Measurements from ENCODE around the gene PDGFD.
"Not testable (repeated sequence)": the region's sequence is repeated elsewhere in the genome, so short reads cannot be mapped to it uniquely, and the experiment has no call there.

The PDGFD gene

DNA sequence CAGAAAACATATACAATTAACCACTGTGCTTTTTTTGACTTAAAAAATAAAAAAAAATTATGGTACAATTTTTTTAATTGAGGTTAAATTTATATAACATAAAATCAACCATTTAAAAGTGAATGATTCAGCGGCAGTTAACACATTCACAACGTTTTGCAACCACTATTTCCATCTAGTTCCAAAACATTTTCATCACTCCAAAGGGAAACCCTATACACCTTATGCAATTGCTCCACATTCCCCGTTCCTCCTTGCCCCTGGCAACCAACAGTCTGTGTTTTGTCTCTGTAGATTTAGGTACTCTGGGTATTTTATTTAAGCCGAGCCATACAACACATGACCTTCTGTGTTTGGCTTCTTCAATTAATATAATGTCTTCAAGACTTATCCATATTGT, 112.2 kb downstream of the PDGFD start:
- no peak for DNase-seq

DNA sequence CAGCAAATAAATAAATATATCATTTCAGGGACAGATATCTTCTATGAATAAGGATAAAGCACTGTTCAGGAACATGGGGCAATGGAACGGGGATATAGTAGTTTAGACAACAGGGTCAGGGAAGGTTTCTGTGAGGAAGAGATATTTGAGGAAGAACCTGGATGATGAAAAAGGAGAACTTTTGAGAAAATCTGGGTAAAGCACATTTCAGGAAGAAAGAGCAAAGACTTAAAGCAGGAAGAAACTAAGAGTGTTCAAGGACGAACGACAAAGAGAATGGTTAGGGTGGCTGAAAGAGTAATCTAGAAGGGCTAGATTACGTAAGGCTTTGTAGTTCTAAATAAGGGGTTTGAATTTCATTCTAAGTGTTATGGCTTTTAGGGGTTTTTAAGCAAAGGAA, 114.8 kb downstream of the PDGFD start:
- no peak for DNase-seq

DNA sequence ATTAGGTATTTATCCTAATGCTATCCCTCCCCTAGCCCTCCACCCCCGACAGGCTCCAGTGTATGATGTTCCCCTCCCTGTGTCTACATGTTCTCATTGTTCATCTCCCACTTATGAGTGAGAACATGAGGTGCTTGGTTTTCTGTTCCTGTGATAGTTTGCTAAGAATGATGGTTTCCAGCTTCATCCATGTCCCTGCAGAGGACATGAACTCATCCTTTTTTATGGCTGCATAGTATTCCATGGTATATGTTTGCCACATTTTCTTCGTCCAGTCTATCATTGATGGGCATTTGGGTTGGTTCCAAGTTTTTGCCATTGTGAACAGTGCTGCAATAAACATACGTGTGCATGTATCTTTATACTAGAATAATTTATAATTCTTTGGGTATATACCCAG, 117.1 kb downstream of the PDGFD start:
- not testable (repeated sequence) for DNase-seq

DNA sequence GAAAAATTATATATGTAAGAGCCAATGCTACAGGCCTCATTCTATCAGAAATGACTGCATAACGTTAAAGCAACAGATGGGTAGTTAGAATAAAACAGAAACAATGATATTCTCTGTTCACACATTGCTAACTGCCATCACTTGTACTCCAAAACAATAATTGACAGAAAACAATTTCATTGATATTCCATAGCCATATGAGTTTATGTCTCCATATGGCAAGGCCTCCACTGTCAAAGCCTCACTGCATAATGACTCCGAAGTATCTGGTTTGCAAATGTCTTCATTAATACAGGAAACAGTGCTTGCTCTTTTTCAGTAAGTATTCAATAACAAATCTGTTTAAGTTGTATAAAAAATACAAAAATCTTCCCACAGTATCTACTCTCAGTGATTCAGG, 117.6 kb downstream of the PDGFD start:
- no peak for DNase-seq

DNA sequence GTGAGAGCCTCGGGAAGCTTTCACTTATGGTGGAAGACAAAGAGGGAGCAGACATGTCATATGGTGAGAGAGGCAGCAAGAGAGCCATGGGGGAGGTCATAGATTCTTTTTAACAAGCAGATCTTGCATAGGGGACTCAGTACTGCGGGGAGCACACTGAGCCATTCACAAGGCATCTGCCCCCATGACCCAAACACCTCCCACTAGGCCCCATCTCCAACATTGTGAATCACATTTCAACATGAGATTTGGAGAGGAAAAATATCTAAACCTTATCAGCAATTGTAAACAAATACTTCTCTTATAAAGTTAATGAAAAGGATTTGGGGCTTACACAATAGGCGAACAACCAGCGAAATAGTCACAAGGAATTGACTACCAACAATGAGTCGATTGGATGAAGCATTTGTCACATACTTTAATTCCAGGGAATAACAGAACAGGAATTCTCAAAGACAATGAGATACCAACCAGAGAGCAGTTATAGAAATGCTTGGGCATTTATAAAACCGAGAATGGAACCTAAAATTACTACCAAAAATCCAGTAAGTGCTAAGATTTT, 120.2 kb downstream of the PDGFD start:
- DNase-seq: no peak

DNA sequence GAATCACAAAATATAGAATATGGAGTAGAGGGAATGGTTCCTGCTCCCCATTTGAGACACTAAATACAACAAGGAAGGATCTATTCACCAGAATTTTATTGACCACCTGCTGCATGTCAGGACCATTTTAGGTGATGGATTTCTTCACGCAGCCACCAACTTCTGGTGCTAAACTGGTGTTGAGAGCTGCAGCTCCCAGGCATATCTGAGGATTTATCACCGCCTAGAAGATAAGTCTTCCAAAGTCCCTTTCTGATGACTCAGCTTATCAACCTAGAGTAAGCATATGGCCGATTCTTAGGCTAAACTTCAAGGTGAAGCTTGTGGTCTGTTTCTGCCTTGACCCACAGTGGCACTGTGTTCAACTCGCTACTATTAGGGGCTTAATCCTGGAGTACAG, 120.8 kb downstream of the PDGFD start:
- no peak for DNase-seq

DNA sequence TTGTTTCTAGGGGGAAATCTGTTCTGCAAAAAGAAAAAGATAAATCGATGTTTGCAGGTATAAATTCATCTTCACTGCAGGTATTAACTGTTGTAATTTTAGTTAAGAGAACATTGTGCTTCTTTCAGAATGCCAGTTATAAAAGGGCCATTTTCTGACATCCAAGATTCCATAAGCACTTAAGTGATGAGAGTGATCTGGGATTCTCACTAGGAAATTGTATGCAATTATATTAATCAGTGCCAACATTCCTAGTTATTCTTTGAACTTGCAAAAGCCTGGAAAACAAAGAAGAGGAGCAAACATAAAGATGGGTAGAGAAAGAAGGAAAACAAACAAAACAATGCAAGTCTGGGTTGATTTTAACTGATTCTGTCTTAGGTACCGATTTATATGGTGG, 122.2 kb downstream of the PDGFD start:
- DNase-seq: no peak

DNA sequence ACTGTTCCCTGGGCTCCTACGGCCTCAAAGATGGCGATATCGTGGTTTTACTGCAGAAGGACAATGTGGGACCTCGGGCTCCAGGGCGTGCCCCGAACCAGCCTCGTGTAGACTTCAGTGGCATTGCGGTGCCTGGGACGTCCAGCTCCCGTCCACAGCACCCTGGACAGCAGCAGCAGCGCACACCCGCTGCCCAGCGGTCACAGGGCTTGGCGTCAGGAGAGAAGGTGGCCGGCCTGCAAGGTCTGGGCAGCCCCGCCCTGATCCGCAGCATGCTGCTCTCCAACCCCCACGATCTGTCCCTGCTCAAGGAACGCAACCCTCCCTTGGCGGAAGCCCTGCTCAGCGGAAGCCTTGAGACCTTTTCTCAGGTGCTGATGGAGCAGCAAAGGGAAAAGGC, 127.0 kb downstream of the PDGFD start:
- no peak for DNase-seq

DNA sequence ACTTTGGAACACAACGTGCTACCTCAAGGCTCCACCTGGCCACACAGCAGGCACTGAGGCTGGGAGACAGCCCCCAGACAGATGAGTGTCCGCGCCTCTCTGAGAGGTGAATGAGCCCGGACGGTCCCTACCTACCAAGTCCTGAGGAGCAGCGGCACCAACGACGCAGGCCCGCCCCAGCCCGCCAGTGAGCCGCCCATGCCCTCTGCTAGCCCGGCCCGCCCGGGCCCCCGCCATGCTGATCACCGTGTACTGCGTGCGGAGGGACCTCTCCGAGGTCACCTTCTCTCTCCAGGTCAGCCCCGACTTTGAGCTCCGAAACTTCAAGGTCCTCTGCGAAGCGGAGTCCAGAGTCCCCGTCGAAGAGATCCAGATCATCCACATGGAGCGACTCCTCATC, 127.4 kb downstream of the PDGFD start, which contains the start of gene DDI1:
TSS of gene DDI1 (plus strand) at position 53 of the 400 bp plus-strand sequence. CDS start at position 236, 183 bp downstream.
- DNase-seq: no peak

DNA sequence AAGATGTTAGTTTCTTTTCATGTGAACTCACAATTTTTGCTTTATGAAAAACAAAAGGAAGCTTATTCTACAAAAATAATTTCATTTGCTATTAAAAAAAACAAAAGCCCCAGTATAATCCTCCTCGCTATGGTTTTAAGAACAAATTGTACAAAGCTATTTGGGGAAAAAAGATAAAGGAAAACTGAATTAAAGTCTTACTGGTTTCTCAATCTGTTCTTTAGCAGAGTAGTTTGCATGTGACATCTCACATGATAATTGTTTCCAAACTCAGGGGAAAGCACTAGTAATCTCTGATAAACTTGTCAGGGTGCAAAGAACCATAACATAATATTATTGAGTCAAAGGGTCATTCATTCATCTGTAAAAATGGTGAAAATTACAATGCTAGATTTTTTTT, 130.4 kb downstream of the PDGFD start:
- no peak for DNase-seq

DNA sequence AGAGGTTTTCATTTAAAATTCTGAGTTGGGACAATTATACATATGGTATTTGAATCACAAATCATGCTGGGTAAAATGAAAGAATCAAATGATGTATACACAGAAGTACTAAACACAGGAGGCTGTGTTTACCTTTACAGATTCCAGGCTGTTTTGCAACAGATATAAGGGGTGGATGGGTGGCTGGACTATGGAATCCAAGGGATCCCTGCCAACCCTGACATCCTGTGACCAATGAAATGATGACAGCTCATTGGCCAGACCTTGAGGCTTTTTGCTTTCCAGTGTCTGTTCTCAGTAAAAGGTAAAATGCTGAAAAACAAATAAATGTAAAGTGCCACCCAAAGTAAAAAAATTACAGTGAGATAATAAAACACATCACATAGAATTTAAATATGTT, 130.8 kb downstream of the PDGFD start:
- DNase-seq: no peak

DNA sequence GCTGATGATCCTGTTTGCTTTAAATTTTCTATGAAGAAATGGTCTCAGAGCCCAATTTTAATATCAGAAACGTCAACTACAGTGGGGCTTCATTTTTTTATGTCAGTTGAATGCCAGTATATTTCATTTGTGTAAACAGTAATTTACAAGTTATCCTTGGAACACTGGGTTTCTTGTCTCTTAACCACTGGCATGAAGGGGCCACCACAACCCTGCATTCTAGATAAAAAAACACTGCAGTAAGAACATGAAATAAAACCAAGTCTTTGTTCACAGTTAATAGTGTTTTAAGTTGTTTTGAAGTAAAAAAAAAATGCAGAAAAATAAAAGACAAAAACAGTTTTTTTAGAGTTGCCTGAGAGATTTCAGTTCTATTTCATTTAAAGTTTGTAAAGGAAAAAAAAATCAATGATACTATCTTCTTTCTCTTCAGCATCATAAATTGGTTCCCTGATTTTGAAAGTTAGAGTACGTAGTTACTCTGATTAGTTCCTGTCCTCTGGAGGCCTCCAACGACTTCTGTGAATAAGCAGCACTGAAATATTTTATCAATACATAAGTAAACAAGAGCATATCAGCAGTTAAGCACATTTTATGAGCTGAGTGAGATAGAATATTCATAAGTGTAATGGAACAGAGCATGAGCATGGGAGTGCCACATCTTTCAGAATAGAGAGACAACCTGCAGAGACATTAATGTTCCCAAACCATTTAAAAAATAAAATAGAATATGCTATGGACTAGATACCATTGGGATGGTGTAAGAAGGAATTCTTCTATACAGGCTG, 135.3 kb downstream of the PDGFD start:
- no peak for DNase-seq

DNA sequence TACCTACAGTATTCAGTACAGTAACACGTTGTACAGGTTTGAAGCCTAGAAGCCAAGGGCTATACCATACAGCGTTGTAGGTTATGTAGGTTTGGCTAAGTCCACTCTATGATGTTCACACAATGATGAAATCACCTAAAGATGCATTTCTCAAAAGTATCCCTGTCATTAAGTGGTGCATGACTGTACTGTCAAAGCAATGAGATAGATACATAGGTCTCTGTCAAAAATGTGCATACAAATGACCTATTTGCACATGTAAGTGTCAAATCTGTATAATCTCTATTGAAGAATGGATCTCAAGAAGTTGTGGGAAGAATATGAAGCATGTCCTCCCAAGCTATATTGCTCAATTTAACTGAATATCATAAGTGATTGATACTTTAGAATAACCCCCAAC, 139.4 kb downstream of the PDGFD start:
- no peak for DNase-seq

DNA sequence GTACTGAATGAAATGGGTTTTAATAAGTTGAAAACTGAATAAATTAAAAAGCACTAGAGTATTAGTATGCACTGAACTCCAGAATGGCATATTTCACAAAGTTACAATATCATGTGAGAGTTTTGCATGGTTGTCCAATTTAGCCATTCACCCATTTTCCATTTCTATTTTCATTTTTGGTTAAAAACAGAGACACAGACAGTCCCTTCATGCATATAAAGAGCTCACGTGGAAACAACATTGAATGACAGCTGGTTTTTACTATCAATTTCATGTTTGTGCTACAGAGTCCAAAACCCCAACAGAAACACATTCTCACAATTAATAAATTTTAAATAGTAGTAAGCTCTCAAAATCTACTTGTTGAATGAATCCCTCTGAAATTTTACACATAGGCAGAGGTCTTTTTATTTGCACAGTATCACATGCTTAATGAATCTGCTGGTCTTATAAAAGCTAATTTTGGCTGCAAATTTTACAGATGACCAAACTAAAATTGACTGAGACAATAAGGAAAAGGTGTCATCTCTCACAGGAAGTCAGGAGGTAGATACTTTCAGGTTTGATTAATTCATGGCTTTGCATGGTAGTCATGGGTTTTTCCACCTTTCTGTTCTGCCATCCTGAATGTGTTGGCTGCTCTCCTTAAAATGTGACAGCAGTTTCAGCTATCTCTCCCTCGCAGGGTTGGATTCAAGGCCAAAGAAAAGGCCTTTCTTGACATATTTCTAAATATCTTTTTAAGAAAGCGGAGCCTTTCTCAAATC, 148.1 kb downstream of the PDGFD start:
- no peak for DNase-seq

DNA sequence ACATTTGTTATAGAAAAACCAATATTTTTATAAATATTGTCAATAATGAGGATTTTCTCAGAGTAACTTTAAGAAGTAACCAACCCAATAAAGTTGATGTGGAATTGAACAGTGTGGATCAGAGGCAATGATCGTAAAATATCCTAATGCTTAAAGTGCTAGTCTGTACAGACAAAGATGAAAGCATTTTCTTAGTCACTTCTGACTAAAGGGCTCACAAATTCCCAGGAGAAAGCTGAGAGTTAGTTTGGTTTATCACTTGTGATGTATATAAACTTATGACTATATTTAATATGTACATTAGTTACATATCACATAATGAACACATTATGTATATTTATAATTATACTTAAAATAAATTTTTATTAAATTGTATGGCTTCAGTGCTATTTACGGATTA, 152.9 kb downstream of the PDGFD start:
- no peak for DNase-seq

DNA sequence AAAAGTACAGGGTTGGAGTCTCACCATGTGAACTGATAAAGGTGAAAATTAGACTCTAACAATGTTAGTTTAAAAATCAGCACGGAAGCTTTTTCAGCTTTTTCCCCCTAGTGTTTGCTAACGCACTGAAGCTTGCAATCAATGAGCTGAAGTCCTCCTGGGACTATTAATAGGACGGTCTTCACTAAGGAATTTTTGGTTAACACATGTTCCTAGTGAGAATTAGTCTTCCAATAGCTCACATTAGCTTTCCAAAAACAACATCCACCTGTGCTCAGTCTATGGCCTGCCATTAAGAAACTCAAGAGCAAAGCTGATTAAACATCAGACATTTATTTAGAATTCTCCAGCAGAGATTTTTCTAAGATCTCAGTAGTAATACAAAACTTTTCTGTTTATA, 154.2 kb downstream of the PDGFD start:
- DNase-seq: no peak

DNA sequence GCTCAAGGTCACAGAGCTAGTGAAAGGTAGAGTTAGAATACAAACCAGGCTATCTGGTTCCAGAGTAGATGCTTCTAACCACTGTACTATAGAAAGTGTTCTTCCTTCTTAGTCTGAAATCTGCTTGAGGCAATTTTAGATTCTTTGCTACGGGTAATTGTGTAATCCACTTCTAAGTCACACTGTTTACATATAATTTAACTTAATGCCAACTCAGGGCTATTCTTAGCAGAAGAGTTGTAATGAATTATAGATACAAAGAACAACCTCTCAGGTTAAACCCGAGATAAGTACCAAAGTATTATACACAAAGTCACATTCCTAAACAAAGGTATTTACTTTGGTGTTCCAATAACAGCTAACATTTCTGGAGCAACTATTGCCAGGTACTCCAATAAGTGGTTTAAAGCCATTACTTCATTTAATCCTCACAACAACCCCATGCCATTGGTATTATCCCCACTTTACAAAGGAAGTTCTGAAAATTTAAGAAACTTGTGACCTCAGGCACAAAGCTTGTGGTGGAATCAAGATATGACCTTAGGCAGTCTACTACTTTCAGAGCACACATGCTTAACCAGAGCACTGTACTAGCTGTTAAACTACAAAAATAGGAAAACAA, 158.6 kb downstream of the PDGFD start:
- DNase-seq: no peak

DNA sequence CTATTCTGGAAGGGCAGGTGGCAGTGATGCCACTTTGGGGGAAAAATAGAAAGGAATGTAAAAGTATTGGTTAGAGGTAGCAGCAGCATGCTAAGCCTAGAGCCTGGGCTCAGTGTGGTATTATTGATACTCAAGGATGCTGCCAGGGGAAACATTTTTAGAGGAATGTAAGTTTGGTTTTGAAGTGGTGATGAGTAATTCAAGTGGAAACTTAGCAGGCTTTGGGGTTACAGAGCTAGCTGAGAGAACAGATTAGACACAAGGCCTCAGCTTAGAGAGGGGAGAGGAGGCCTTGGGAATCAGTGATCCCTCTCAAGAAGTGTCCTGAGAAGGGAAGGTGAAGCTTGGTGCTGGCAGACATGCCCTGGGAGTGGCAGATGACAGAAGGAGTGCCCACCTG, 160.5 kb downstream of the PDGFD start:
- DNase-seq: no peak

DNA sequence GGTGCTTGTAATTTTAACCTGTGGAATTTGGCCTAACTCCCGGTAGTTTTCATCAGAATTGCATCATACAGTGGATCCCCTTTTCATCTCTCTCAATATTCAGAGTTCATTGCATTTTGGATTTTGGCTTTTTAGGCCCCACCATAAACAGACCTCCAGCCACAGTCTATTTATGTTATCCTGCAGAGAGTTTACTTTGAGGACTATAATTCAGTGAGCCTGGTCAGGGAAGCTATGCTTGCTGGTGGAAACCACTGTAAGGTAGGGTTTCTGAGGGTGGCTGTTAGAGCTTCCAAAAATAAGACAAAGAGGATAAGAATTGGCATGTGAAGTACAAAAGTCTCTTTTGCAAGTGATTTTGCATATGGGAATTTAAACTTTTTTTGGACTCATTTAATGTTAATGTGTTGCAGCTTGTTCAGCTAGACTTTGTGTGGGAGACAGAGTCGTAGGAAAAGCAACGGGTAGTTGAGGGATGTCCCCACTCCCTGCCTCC, 162.3 kb downstream of the PDGFD start:
- DNase-seq: no peak

DNA sequence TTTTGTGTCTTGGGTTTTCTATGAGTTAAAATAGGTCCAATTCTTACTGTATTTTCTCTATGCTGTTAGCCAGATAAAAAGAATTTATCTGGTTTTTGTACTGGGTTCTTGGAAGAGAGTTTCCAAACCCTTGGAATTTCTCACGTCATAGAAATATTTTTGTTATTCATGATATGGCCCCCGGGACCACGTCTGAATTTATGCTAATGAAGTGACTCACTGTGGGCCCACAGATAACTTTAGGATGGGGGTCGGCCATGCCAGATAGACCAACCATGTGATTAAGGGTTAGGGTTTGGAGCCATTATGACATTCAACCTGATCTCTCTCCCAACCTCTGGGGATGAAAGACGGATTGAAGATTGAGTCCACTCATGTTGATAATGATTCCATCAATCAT, 163.1 kb downstream of the PDGFD start:
- no peak for DNase-seq

DNA sequence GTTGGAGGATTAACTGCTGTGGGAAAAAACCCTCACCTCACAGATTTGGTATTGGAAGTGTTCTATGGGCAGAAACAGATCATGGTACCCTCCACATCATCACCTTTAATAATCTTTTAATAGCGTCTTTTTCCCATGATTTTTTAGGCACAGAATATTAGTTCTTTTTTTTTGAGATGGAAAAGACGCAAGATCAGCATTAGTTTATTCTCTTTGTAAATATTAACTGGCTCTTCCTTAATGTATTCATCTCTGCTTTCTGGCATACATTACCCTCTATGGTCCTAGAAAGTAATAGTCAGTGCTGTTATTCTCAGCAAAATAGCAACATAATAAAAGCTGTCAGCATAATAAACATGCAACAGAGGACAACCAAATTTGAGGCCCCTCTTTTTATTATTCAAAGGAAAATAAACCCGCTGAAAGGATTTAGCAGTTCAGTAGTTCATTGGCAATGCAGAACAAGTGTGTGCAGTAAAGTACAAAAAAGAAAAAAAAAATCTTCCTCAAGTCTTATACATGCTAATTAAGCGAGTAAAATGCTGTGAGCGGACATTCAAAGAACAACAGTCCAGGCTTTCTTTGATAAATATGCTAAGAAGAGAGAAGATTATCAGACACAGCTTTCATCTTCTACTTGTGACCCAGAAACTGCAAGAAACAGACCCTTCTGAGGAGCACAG, 165.0 kb downstream of the PDGFD start:
- DNase-seq: no peak

DNA sequence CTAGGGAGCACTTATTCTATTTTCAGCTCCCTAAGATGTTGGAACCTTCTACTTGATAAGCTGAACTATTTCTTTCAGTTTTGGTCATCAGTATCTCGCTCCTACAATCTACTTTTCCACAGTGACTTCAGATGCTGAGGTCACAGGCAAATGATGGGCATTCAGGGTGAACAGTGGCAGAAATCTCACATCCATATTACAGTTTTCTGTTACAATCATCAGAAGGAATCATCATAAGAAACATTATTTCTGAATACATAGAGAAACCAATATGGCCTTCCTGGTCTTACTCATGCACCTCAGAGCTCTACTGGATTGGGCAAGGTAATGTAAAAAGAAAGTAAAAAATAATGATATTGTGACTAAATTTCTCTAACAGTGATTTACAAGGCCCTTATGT, 166.9 kb downstream of the PDGFD start:
- no peak for DNase-seq

DNA sequence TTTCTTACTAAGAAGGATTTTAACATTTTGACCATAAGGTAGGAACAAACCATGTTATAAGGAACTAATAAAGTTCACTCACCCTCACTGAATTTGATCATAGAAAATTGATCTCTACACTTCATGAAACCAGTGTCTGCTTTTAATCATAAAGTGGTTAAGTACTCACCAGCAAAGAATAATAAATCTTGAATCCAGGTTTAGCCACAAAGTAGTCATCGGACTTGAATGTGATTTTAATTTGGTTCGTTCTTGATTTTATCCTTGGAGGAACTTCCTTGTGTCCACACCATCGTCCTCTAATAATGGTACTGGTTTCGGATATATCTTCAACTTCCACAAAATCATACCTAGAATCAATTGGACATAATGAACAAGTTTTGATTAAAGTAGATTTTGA, 168.1 kb downstream of the PDGFD start:
- DNase-seq: no peak
